Bronchial epithelial cell (primary cell): ENCODE data around the gene RNF121. TPM values are rescaled to one million over a fixed set of nuclear protein-coding genes. Genes with fewer than 3 reads are reported as not detected.

Experiments used
- DNase-seq: peaks from one replicate; pipeline ENCODE4 v3.0.0-alpha.2; 2010; ENCODE audit warnings: low read depth
- FAIRE-seq: peaks from 2 replicates; lab custom pipeline; 2011; peaks lifted over from hg19 to GRCh38; lab: Jason Lieb, UNC
- H3K27me3 ChIP-seq: 2 replicates; pipeline ENCODE4 v1.5.1; 2011; ENCODE audit warnings: low read length; ENCODE audit not compliant: control insufficient read depth, insufficient read depth
- H3K36me3 ChIP-seq: 2 replicates; pipeline ENCODE4 v1.5.1; 2011; ENCODE audit warnings: low read length; ENCODE audit not compliant: control insufficient read depth, insufficient read depth
- H3K4me3 ChIP-seq: 2 replicates; pipeline ENCODE4 v1.5.1; 2011; ENCODE audit warnings: mild to moderate bottlenecking, low read depth, low read length, control low read depth
- CTCF ChIP-seq: IDR thresholded peaks from 2 replicates; pipeline ENCODE4 v1.5.1; 2011; ENCODE audit warnings: mild to moderate bottlenecking, moderate library complexity, low read length, control low read depth, inconsistent platforms; ENCODE audit not compliant: insufficient read depth, severe bottlenecking
- total RNA-seq: library from RNA; depleted of rRNA; stranded (reverse); fragments of >200 nt; gene quantifications from 2 replicates; pipeline ENCODE4 v1.2.1, GENCODE V29; 2014

Gene RNF121
- total RNA-seq, 1 donor from 2014 or later: 32.6 TPM

- H3K36me3 ChIP-seq: peaks cover 18% of the 10 kb centered on the region
- H3K4me3 ChIP-seq: no peak overlapping the region
- FAIRE-seq: no peak
- no peak for DNase-seq
- TF ChIP-seq CTCF: no peak
- H3K27me3 ChIP-seq: no peaks in the 10 kb centered on the region
These were observed 71.5 kb downstream of the RNF121 start for GRCh38 chr11:72000202-72000867.

- Histone ChIP-seq H3K36me3 (peaks cover 26% of the 10 kb centered on the region), H3K27me3 (no peaks in the 10 kb centered on the region), H3K4me3 (no peak overlapping the region)
- no peak for DNase-seq
- FAIRE-seq: no peak
- TF ChIP-seq CTCF: no peak
These were observed 72.4 kb downstream of the RNF121 start for GRCh38 chr11:72001285-72001684.

- DNase-seq (no peak), FAIRE-seq (no peak)
- no peak for TF ChIP-seq CTCF
- no peak overlapping the region for H3K4me3 ChIP-seq
- no peaks in the 10 kb centered on the region for H3K27me3 ChIP-seq
- H3K36me3 ChIP-seq: peaks cover 33% of the 10 kb centered on the region
These were observed 73.2 kb downstream of the RNF121 start for GRCh38 chr11:72001834-72002591.

- H3K36me3 ChIP-seq: peaks cover 40% of the 10 kb centered on the region
- no peak for FAIRE-seq
- DNase-seq: no peak
- TF ChIP-seq CTCF: no peak
- no peak overlapping the region for H3K4me3 ChIP-seq
- H3K27me3 ChIP-seq: no peaks in the 10 kb centered on the region
These were observed 74.3 kb downstream of the RNF121 start for GRCh38 chr11:72002841-72003775.

GRCh38 chr11:72003776-72004171 is 74.9 kb downstream of the RNF121 start:
- no peak for TF ChIP-seq CTCF
- DNase-seq (no peak), FAIRE-seq (no peak)
- Histone ChIP-seq H3K4me3 (no peak overlapping the region), H3K27me3 (no peaks in the 10 kb centered on the region), H3K36me3 (peaks cover 45% of the 10 kb centered on the region)
